Left renal cortex interstitium (tissue), 4 donors: ENCODE data around the gene PCYOX1L. TPM values are rescaled to one million over a fixed set of nuclear protein-coding genes. Genes with fewer than 3 reads are reported as not detected.

Experiments used
- DNase-seq, 4 donors: peaks; one replicate each; pipeline ENCODE4 v3.0.0-alpha.2; 2013; ENCODE audit warnings: low read depth in 4 of 4, low spot score in 2 of 4, missing footprints in 1 of 4
- polyA plus RNA-seq, 4 donors: library from polyadenylated mRNA; unstranded; fragments of 120-200 nt; gene quantifications; one replicate each; pipeline ENCODE4 v1.2.1, GENCODE V29; 2013; ENCODE audit not compliant: insufficient read length in 4 of 4

The PCYOX1L gene
- polyA plus RNA-seq, 4 donors, result 16.6 to 19.8 (median 18.1) TPM

DNA sequence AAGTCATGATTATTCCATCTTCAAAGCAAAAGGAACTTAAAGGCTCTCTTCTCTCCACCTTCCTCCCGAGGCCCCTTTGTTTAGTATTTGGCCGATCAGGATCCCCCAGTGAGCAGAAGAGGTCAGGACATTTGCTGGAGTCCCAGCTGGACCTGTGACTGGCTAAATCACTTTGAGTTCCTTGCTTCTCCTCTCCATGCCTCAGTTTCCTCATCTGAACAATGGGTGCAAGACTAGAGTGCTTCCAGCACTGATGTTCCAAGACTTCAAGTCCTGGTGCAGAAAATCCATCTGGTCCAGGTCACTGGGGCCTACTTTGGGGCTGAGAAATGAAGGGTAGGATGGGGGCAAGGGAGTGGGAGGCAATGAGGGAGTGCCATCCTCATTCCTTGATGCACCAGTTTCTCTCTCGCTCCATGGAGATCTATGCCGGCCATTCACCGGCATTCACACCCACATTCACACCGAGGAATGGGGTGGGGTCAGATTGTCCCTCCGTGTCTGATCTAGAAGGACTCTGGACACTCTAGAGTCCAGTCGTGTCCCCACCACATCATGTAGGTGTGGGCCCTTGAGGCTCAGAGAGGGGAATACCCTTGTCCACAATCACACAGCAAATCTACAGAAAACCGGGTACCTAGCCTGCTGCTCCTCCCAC, 60.0 kb downstream of the PCYOX1L start:
- DNase-seq, result no peak

DNA sequence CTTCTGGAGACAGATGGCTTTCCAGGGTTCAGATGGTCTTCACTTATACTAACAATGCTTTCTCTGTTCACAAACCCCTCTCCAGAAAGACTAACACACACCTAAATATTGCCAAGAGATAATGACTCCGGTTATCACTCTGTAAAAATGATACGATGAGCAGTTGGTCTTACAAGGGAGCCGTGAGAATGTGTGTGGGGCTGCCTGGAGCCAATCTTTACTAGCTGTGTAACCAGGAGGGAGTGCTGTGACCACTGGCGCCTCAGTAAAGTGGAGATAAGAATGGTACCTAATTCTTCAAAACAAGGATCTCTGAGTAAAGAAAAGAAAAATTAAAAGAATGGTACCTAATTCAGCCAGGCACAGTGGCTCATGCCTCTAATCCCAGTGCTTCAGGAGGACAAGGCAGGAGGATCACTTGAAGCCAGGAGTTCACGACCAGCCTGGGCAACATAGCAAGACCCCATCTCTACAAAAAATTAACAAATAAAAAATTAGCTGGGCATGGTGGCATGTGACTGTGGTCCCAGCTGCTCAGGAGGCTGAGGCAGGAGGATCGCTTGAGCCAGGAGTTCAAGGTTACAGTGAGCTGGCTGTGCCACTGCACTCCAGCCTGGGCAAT, 61.2 kb downstream of the PCYOX1L start:
- DNase-seq, result no peak

Other genes starting within 250 kb of the PCYOX1L start
- 1 to 10 TPM in 3 of 4 donors, under 1 TPM in 1; 0.94 to 1.4 (median 1.2) TPM for gene ABLIM3, start 216.6 kb upstream of the PCYOX1L start, polyA plus RNA-seq
- gene AFAP1L1, start 86.2 kb upstream of the PCYOX1L start, polyA plus RNA-seq, result 10 to 100 TPM; 17.5 to 22.8 (median 19.6) TPM
- 10 to 100 TPM; 17.1 to 22.3 (median 17.7) TPM for gene GRPEL2, start 12.5 kb upstream of the PCYOX1L start, polyA plus RNA-seq
- 1 to 10 TPM; 1.1 to 2.2 (median 1.6) TPM for gene IL17B, start 21.2 kb downstream of the PCYOX1L start, polyA plus RNA-seq
- gene CSNK1A1, start 193.4 kb downstream of the PCYOX1L start, polyA plus RNA-seq, result 100 to 1,000 TPM; 171 to 211 (median 185) TPM
- 1 to 10 TPM; 5.3 to 6.2 (median 5.8) TPM for gene ARHGEF37, start 223.5 kb downstream of the PCYOX1L start, polyA plus RNA-seq